GM21576 (cell line): Measurements from ENCODE around the gene CKB.

Experiments used
- ATAC-seq: cut with Tn5 transposase; IDR thresholded peaks from one replicate; pipeline ENCODE4 v1.9.1; 2021; ENCODE audit warnings: mild to moderate bottlenecking, moderate library complexity; ENCODE audit not compliant: unreplicated experiment

Gene CKB

DNA sequence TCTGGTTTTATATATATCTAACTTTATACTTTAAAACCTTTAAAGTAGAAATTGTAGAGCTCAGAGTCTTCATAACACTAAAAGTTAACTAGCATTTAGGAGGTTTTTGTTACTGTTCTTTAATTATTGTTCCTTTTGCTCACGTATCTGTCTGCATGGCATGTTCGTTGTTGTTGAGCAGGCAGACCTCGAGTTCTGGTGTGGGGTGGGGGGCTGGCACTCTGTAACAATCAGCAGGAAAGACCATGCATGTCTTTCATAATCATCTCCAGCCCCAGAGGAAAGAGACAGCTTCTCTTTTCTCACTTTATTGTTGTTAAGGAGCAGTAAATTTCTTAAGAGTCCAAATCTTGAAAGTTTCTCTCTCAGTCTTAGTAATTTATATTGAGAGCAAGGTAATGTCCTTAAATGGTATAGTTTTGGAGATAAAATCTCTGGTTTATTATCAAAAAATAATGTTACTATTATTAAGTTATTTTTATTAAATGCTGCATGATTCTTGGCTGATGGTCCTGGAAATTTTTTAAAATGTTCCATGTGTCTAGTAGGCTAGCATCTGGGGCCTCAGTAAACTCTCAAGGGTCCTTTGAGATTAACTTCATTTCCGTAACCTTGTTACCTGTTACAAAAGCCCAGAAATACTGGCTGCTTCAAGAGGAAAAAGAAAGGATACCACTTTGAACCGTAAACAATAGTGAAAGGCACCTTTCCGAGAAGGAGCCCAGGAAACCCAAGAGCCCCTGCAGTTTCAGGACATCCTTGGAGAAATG lies 30.3 kb downstream of the CKB start:
- ATAC-seq = no peak

- ATAC-seq = no peak
Observed at GRCh38 chr14:103491691-103492090, 30.9 kb downstream of the CKB start.

DNA sequence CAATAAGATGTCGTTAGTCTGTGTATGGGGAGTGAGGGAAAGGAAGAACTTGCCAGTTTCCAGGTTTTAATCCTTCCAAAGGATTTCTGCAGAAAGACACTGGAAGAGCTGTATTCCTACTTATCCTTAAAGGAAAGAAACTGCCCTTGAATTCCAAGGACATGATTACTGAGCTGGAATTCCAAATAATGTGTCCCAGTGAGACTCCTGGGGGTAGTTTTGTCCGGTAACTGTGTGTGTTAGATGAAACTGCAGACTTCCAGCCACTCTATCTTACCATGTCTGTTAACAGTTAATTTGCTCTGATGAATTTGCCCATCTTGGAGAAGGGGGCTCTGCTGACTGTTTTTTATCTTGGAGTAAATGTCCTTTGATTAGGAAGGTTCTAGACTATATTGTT lies 33.0 kb downstream of the CKB start:
- ATAC-seq = no peak

DNA sequence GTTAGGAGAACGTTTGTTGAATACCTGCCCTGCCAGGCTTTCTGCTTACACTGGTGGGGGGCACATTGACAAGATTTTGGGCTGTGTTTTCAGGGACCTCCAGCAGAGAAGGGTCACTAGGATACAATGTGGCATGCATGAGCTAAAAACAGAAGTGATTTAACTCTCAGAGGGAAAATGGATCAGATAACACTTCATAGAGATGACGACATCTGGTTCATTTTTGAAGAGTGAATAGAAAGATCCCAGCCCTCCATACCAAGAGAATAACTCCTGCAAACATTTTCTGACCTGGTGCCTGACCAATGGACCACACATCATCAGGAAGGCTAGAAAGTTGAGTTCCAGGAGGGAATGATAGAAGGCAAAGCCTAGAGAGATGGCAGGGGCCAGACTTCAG lies 33.7 kb downstream of the CKB start:
- no peak for ATAC-seq

DNA sequence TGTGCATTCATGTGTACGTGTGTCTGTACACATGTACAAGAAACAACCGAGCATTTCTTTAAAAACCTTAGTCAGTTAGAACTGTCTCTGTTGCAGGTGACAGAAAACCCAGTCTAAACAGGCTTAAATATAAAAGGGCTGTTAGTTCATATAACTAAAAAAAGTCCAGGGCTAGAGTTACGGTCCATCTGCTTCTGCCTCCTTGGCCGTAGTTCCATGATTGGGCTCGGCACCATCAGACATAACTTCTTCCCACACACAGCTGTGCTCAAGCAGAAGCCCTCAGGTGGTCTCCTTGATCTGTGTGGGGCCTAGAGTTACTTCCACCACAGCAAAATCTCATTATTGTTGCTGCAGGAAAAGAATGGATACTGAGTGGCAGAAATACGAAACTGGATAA lies 34.6 kb downstream of the CKB start:
- ATAC-seq = no peak

DNA sequence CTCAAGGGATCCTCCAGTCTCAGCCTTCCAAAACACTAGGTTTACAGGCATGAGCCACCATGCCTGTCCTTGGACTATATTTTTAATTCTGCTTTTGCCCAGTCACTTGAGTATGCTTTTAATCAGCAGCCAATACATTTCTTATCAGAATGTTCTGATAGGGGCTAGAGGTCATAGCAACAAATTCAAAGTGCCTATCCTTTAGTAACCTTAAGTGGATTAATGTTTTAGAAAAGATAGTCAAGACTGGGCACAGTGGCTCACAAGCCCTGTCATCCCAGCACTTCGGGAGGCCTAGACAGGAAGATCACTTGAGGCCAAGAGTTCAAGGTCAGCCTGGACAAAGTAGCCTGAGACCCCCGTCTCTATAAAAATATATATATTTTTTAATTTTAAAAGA lies 37.1 kb downstream of the CKB start:
- no peak for ATAC-seq

DNA sequence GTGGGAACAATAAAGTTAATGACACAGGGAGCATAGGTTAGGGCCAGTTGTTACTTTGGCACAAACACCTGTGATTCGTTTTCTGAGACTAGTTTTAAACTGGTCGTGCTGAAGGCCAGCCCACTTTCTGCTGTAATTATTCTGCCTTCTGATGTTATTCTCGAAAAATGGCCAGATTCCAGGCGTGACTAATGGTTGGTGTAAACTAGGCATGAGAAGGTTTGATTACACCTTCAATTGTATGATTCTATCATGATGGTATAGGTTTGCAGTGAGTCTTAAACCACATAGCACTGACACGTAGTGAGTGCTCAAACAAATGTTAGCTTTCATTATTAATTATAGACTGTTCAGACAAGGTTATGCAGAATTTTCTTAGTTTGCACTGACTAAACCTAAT lies 39.0 kb downstream of the CKB start:
- no peak for ATAC-seq

DNA sequence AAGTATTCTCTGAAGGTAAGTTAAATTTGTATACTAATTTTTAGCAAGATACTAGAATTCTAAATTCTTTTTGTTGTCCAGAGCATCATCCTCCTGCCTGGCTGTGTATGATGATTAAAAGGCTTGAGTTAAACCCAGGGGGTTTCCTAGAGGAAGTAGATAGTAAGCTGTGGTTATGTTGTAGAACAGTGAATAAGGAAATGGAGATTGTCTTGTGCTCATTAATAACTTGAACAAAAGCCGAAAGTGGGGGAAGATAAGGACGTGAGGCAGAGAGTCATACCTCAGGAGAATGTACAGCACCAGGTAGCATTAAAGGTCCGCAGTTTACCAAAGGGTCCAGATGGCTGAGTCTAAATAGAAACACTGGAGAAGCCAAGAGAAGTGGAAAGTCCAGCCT lies 42.0 kb downstream of the CKB start:
- ATAC-seq = peak; percentile 72

DNA sequence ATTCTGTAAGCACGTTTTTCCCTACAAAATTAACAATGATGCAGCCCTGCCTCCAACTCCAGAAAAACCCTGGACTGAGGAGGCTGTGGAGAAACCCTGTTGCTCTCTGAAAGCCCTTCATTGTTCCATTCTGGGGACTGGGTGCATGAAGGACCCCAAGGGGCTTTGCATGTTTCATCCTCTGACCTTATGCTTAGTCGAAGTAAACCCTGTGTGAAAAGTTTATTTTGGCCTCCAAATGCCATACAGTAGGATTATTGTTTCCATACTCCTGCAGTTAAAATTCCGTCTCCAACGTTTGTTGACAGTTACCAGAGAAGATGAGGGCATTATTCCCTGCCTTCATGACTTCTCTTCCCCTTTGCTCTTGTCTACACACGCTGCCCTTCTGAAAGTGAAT lies 46.0 kb downstream of the CKB start:
- no peak for ATAC-seq

DNA sequence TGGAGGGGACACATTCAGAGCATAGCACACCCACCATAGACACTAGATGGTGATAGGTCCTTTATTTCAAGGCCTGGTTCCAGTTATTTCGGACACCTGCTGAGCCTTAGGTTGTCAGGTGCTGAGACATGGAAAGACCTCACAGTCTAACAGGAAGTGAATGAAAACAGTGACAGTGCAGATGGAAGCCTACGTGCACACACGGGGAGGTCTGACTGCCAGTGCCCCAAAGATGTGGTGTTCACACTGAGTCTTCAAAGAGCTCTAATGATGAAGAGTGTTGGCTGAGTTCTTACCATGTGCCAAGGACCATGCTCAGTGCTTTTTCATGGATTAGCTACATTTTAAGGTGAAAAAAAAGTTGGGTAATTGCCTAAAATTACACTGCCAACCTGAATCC lies 46.6 kb downstream of the CKB start:
- ATAC-seq = no peak

DNA sequence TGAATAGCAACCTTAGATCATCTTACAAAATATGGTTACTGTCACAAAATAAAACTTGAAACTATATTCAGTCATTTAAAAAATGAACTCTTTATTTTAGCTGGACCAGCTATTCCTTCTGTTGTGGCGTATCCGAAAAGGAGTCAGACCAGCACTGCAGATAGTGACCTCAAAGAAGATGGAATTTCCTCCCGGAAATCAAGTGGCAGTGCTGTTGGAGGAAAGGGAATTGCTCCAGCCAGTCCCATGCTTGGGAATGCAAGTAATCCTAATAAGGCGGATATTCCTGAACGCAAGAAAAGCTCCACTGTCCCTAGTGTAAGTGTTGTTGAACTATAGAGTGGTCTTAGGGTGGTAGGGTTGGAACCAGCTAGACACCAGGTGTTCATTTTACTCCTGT lies 47.7 kb downstream of the CKB start:
- ATAC-seq = no peak

- no peak for ATAC-seq
Observed at GRCh38 chr14:103472939-103473338, 49.7 kb downstream of the CKB start.
